ENCODE results near the gene TENM4.
A peak's percentile ranks its signal among the peaks of the same experiment; 100 is the strongest.

The TENM4 gene

GRCh38 chr11:78860720-78861422 is 580.0 kb downstream of the TENM4 start:
- no peak overlapping the region for H3K27ac ChIP-seq
- H3K4me3 ChIP-seq: no peak overlapping the region

DNA sequence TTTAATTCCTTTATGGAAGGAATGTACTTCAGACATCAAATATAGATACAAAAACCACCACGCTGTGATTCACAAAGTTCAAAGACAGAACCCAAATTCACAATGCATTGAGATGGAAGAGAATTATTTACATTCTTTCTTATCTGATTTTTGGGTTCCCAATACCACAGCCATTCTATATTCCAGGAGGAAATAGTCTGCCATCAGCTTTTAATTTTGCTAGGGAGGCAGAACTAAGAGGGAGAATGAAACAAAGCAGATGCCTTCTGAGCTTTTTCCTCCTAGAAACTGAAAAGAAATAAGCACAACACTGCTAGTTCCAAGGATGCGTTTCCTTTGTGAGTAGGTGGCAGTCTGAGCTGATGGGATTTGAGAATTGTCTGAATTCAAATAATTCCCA is 583.1 kb downstream of the TENM4 start:
- Histone ChIP-seq H3K4me3 (no peak overlapping the region), H3K27ac (peak overlapping the region in 1 of 21 experiments; percentile 25)

- H3K4me3 ChIP-seq: no peak overlapping the region
- no peak overlapping the region for H3K27ac ChIP-seq
These were observed 584.6 kb downstream of the TENM4 start for GRCh38 chr11:78856211-78856610.

DNA sequence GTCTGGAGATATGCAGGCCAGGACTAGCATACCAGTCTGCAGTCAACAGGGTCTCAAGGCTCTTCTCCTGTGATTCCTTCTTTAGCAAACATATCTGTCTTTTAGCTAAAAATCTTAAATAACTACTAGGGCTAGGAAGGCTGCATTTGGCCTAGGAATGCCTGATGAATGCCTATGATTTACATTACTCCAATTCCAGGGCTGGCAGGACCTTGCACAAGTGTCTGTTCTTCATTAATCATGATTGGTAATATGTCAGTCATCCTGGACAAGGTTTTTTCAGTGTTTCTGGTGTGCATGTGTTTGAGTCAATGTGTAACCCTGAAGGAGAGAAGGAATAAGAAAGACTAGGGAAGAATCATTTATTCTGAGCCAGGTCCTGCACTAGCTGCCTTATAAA is 585.7 kb downstream of the TENM4 start:
- Histone ChIP-seq H3K27ac (no peak overlapping the region), H3K4me3 (no peak overlapping the region)

DNA sequence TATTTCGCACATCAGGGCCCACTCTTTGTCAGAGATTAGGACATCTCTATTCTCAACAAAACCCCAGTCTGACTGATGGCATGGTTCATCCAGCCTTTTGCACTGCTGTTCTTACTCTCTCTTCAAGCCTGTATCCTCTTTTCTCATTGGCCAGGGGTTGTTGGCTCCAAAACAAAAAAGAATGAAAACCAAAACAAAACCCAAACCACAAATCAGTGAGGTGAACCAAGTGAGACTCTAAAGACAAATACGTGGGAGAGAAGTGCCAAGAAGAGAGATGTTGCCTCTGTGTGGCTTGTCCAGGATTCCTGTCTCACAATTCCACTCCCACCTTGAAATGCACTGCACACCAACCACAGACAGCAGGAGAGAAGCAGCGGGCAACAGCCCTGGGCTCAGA is 587.3 kb downstream of the TENM4 start:
- Histone ChIP-seq H3K27ac (no peak overlapping the region), H3K4me3 (no peak overlapping the region)

GRCh38 chr11:78851878-78852586 is 588.8 kb downstream of the TENM4 start:
- Histone ChIP-seq H3K4me3 (no peak overlapping the region), H3K27ac (peak overlapping the region in 5 of 21 experiments; percentile 5 to 55 (median 13))

- H3K4me3 ChIP-seq: no peak overlapping the region
- H3K27ac ChIP-seq: no peak overlapping the region
These were observed 590.8 kb downstream of the TENM4 start for GRCh38 chr11:78850078-78850477.

- H3K27ac ChIP-seq: no peak overlapping the region
- no peak overlapping the region for H3K4me3 ChIP-seq
These were observed 594.6 kb downstream of the TENM4 start for GRCh38 chr11:78846269-78846668.

- H3K4me3 ChIP-seq: no peak overlapping the region
- no peak overlapping the region for H3K27ac ChIP-seq
These were observed 595.3 kb downstream of the TENM4 start for GRCh38 chr11:78845496-78845895.

DNA sequence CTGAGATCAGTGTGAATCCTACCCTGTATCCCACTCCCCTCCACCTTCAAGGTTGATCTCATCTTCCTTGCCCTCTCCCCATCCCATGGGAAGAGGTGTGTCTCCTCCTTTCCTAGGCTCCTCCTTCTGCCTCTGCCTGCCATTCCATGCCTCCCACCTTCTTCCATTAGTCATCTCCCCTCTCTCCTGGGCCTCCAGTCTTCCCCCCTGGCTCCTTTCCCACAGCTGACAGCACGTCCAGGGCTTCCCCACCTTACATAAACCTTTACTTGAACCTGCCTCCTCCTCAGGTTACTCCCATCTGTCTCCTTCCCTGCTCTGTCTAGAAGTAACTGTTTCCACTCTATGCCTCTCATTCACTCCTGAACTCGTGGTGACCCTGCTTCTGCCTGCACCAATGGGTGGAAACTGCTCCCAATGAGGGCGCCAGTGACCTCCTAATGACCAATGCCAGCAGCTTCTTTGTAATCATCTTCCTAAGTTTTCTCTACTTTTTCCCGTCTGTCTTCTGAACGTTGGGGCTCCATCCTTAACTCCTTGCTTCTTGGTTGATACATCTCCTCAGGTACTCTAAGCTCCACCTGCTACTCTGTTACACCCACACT is 599.3 kb downstream of the TENM4 start:
- Histone ChIP-seq H3K27ac (peak overlapping the region in 16 of 21 experiments; percentile 2 to 78 (median 55)), H3K4me3 (no peak overlapping the region)

DNA sequence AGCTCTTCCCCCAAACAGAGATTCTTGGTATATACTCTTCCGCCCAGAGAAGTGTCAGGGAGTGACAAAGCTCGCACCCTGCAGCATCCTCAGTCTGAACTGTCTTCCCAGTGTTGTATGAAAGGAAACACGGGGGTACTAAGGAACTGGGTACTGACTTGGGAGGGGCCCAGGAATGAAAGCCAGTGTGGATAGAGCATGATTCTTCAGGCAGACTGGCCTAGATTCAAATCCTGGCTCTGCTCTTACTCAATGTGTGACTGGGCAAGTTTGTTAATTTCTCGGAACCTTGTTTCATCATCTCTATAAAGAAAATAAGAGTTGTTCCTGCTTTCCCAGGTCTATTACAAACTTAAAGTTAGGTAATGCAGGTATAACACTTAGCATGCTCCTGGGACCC is 600.2 kb downstream of the TENM4 start:
- Histone ChIP-seq H3K27ac (peak overlapping the region in 13 of 21 experiments; percentile 34 to 78 (median 58)), H3K4me3 (no peak overlapping the region)

DNA sequence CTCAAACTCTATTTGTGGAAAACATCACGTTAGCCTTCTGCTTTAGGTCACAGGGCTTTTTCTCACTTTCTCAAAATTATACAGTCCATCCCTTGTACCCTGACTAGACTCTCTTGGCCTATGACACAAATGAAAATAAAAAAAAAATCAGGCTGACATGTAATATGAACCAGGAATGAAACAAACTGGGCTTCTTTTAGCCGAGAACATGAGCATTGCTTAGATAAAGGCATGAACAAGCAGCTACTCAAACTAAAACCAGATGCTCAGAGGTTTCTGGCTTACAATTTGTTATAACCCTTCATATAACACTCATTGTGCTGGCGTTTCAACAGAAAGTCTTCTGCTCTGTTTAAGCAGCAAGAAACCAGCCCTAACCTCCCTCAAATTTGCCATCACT is 600.6 kb downstream of the TENM4 start:
- Histone ChIP-seq H3K27ac (peak overlapping the region in 13 of 21 experiments; percentile 34 to 78 (median 58)), H3K4me3 (no peak overlapping the region)

GRCh38 chr11:78838417-78838816 is 602.4 kb downstream of the TENM4 start:
- Histone ChIP-seq H3K27ac (no peak overlapping the region), H3K4me3 (no peak overlapping the region)

DNA sequence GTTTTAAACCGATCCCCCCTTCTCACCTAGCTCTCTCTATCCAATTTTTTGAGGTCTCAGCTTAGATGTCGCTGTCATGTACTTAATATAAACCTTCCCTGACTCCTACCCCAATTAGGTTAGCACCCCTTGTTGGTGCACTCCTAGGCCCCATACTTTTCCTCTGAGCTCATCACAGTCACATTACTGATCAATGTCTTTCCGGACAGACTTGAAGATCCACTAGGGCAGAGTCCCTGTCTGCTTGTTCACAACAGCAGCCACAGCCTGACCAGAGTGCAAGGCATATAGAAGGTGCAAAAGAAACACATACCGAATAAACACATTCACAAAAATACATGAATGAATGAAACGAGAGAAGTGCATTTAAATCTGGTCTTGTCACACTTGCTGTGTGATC is 605.2 kb downstream of the TENM4 start:
- Histone ChIP-seq H3K4me3 (no peak overlapping the region), H3K27ac (no peak overlapping the region)

- H3K27ac ChIP-seq: no peak overlapping the region
These were observed 605.9 kb downstream of the TENM4 start for GRCh38 chr11:78834886-78835285.

GRCh38 chr11:78833237-78833636 is 607.6 kb downstream of the TENM4 start:
- Histone ChIP-seq H3K4me3 (no peak overlapping the region), H3K27ac (no peak overlapping the region)

More at GRCh38 chr11:78834886-78835285, 605.9 kb downstream of the TENM4 start:
- no peak overlapping the region for H3K4me3 ChIP-seq

DNA sequence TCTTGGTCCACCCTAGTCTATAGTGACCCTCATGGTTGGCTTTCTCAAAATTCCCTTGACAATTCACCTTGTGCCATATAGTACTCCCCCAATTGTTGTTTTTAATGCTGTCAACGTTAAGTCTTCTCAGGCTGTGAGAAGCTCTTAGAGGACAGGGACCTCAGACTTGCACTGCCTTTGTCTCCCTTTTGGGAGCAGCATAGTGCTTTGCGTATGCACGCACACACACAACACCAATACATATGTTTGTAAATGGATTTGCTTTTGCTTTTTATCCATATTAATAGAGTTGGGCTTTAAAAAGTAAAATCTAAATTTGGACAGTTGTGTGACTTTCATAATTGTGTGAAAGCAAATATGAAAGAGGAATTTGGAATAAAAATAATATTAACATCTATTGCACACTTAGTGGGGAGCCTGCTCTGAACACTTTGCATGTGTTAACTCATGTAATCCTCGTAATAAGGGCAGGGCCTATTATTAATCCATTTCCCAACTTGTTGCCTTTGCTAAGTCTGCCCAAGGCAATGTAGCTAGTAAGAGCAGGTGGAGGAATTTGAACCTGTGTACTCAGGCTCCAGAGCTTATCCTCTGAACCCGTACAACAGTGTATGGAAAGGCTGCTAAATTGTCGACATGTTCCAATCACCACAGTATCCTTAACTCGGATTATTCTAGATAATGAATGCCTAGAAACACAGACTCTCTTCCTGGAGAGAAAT is 608.4 kb downstream of the TENM4 start:
- no peak overlapping the region for H3K27ac ChIP-seq
- H3K4me3 ChIP-seq: no peak overlapping the region

GRCh38 chr11:78831571-78831970 is 609.3 kb downstream of the TENM4 start:
- H3K4me3 ChIP-seq: no peak overlapping the region
- no peak overlapping the region for H3K27ac ChIP-seq

DNA sequence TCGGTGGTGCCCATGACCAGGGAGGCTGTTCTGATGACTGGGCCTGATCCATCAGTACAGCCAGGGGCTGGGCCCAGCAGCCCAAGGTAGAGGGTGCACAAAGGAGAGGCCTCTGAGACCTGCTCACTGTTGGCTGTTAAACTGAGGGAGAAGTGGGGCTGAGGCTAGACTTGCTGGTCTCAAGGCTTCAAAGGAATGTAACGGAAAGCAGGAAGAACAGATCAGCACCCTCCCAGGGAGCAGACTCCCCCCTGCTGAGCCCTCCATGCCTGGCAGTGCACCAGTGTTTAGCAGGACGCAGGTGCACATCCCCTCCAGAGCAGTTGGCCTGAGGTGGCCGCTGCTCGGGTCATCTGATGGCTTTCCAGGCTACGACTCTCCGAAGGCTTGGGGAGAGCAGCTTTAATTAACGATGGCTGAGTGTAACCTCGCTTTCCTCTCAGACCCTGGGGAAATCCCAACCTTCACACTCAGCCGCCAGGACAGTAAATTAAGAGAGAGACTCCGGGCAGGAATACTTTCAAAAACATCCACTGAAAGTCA is 610.5 kb downstream of the TENM4 start:
- no peak overlapping the region for H3K4me3 ChIP-seq
- H3K27ac ChIP-seq: no peak overlapping the region

DNA sequence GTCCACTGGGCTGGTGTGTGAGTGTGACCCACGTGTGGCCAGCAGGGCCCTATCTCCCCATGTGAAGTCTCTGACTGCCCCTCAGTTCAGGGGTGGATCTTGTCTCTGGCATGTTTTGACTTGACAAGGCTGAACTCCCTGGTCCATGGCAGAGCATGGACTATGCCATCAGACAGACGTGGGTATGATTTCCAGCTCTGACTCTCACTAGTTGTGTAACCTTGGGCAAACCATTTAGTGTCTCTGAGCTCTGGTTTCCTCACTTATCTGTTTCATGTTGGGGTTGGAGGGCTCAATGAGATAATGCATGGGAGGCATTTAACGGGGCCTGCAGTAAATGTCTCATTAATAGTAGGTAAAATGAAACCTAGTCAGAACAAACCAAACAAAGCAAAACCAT is 611.7 kb downstream of the TENM4 start:
- Histone ChIP-seq H3K4me3 (no peak overlapping the region), H3K27ac (peak overlapping the region in 1 of 21 experiments; percentile 72)

All from skin epidermis (tissue), 12 donors.